Tibial artery (tissue), 4 donors: ENCODE measurements around the gene RAB40C.

Experiments used
- DNase-seq, 2 donors: peaks; one replicate each; pipeline ENCODE4 v3.0.0-alpha.2; 2019
- H3K27ac ChIP-seq, 2 donors: fragments of 200-600 bp; sonication (generic) in 1 of 2; 1 replicate in 1 of 2; 2 replicates in 1 of 2; pipeline ENCODE4 v1.5.1; 2018 to 2019; ENCODE audit warnings: mild to moderate bottlenecking in 1 of 2
- H3K27me3 ChIP-seq, 2 donors: fragments of 200-600 bp; sonication (generic) in 1 of 2; one replicate each; pipeline versions ENCODE4 v1.5.1 to v1.6.0; 2016 to 2019
- H3K36me3 ChIP-seq, 3 donors: fragments of 200-600 bp; sonication (generic) in 2 of 3; one replicate each; pipeline ENCODE4 v1.5.1; 2016 to 2019; ENCODE audit warnings: mild to moderate bottlenecking in 2 of 3
- H3K4me1 ChIP-seq, 4 donors: fragments of 200-600 bp; sonication (generic) in 2 of 4; 1 replicate in 3 of 4; 2 replicates in 1 of 4; pipeline ENCODE4 v1.5.1; 2016 to 2019
- H3K4me3 ChIP-seq, 2 donors: fragments of 200-600 bp; sonication (generic) in 1 of 2; 1 replicate in 1 of 2; 2 replicates in 1 of 2; pipeline ENCODE4 v1.5.1; 2018 to 2019; ENCODE audit warnings: mild to moderate bottlenecking in 2 of 2
- H3K9me3 ChIP-seq, 3 donors: fragments of 200-600 bp; sonication (generic) in 1 of 3; one replicate each; pipeline ENCODE4 v1.5.1; 2016 to 2019
- intact Hi-C: fragments of 100-400 bp; cut with DNase I; formaldehyde crosslinking; loops from one replicate; pipeline ENCODE4 v1.15.0; 2023; ENCODE audit warnings: low total_unique reads
- TF ChIP-seq, protein P1 (sequence below), 2 experiments: fragments of 200-600 bp in 1 of 2; fragments of 450-650 bp in 1 of 2; IDR thresholded peaks; one replicate each; pipeline ENCODE4 v1.5.1; 2017 to 2019; ENCODE audit warnings: antibody characterized with exemption in 2 of 2, mild to moderate bottlenecking in 1 of 2, moderate library complexity in 1 of 2

Gene RAB40C

GRCh38 chr16:580141-580945, 9.5 kb upstream of the RAB40C start:
- DNase-seq = no peak
- TF ChIP-seq, protein P1, sequence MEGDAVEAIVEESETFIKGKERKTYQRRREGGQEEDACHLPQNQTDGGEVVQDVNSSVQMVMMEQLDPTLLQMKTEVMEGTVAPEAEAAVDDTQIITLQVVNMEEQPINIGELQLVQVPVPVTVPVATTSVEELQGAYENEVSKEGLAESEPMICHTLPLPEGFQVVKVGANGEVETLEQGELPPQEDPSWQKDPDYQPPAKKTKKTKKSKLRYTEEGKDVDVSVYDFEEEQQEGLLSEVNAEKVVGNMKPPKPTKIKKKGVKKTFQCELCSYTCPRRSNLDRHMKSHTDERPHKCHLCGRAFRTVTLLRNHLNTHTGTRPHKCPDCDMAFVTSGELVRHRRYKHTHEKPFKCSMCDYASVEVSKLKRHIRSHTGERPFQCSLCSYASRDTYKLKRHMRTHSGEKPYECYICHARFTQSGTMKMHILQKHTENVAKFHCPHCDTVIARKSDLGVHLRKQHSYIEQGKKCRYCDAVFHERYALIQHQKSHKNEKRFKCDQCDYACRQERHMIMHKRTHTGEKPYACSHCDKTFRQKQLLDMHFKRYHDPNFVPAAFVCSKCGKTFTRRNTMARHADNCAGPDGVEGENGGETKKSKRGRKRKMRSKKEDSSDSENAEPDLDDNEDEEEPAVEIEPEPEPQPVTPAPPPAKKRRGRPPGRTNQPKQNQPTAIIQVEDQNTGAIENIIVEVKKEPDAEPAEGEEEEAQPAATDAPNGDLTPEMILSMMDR (IDR thresholded peaks at IDR 0.05) = no peak
- peaks cover 0 to 2% of the 10 kb centered on the region in 2 donors for H3K27me3 ChIP-seq
- peaks cover 0 to 8% (median 0%) of the 10 kb centered on the region in 4 donors for H3K4me1 ChIP-seq
- H3K36me3 ChIP-seq = peaks cover 7 to 57% (median 8%) of the 10 kb centered on the region in 3 donors
- H3K4me3 ChIP-seq = no peak overlapping the region
- intact Hi-C loops = loop anchor here (10.0 kb wide), 1 partner anchor 54 kb away; the partner anchor contains the start of genes METTL26 and WFIKKN1
- no peak overlapping the region for H3K27ac ChIP-seq
- no peaks in the 10 kb centered on the region for H3K9me3 ChIP-seq

- Histone ChIP-seq H3K9me3 (no peaks in the 10 kb centered on the region), H3K27ac (no peak overlapping the region), H3K4me1 (peaks cover 0 to 8% (median 0%) of the 10 kb centered on the region in 4 donors), H3K36me3 (peaks cover 3 to 51% (median 5%) of the 10 kb centered on the region in 3 donors), H3K27me3 (peaks cover 0 to 5% of the 10 kb centered on the region in 2 donors), H3K4me3 (no peak overlapping the region)
- intact Hi-C loops = loop anchor here (10.0 kb wide), 1 partner anchor 54 kb away; the partner anchor contains the start of genes METTL26 and WFIKKN1
- no peak for DNase-seq
- TF ChIP-seq, protein P1 (IDR thresholded peaks at IDR 0.05) = no peak
These were observed 8.8 kb upstream of the RAB40C start for GRCh38 chr16:580946-581498.

GRCh38 chr16:582218-582613, 7.7 kb upstream of the RAB40C start:
- H3K4me1 ChIP-seq = peaks cover 0 to 18% (median 4%) of the 10 kb centered on the region in 4 donors
- peaks cover 0 to 44% (median 5%) of the 10 kb centered on the region in 3 donors for H3K36me3 ChIP-seq
- no peak for DNase-seq
- no peaks in the 10 kb centered on the region for H3K9me3 ChIP-seq
- peaks cover 0 to 5% of the 10 kb centered on the region in 2 donors for H3K27me3 ChIP-seq
- no peak overlapping the region for H3K27ac ChIP-seq
- intact Hi-C loops = loop anchor here (10.0 kb wide), 1 partner anchor 53 kb away; the partner anchor contains the start of genes METTL26 and WFIKKN1
- TF ChIP-seq, protein P1 (IDR thresholded peaks at IDR 0.05) = no peak
- H3K4me3 ChIP-seq = no peak overlapping the region

GRCh38 chr16:582614-583331, 7.1 kb upstream of the RAB40C start:
- Histone ChIP-seq H3K27ac (no peak overlapping the region), H3K27me3 (peaks cover 0 to 5% of the 10 kb centered on the region in 2 donors), H3K4me1 (peaks cover 0 to 24% (median 8%) of the 10 kb centered on the region in 4 donors), H3K9me3 (no peaks in the 10 kb centered on the region), H3K4me3 (no peak overlapping the region), H3K36me3 (peaks cover 0 to 42% (median 5%) of the 10 kb centered on the region in 3 donors)
- TF ChIP-seq, protein P1 (IDR thresholded peaks at IDR 0.05) = no peak
- intact Hi-C loops = loop anchor here (10.0 kb wide), 1 partner anchor 52 kb away; the partner anchor contains the start of genes METTL26 and WFIKKN1
- DNase-seq = no peak

- H3K27ac ChIP-seq = no peak overlapping the region
- no peak for DNase-seq
- intact Hi-C loops = loop anchor here (10.0 kb wide), 1 partner anchor 51 kb away; the partner anchor contains the start of genes METTL26 and WFIKKN1
These were observed 6.4 kb upstream of the RAB40C start for GRCh38 chr16:583470-583814.

More at GRCh38 chr16:583470-583814, 6.4 kb upstream of the RAB40C start:
- H3K27me3 ChIP-seq = peaks cover 0 to 5% of the 10 kb centered on the region in 2 donors
- TF ChIP-seq, protein P1 (IDR thresholded peaks at IDR 0.05) = no peak
- peaks cover 0 to 35% (median 5%) of the 10 kb centered on the region in 3 donors for H3K36me3 ChIP-seq
- H3K9me3 ChIP-seq = no peaks in the 10 kb centered on the region
- H3K4me3 ChIP-seq = no peak overlapping the region
- H3K4me1 ChIP-seq = peaks cover 0 to 31% (median 15%) of the 10 kb centered on the region in 4 donors
